HEK293 (cell line): Measurements from ENCODE around the gene GPR39.

ENCODE experiments used
- CTCF ChIA-PET: fragments of 350-600 bp; formaldehyde crosslinking; extraction: SDS; loops from one replicate; lab custom pipeline; 2021; ENCODE audit warnings: antibody characterized with exemption; lab: Yijun Ruan, JAX
- POLR2A ChIA-PET: fragments of 300-600 bp; formaldehyde crosslinking; extraction: SDS; loops from one replicate; lab custom pipeline; 2020; ENCODE audit warnings: antibody characterized with exemption, inconsistent platforms; lab: Yijun Ruan, JAX
- H3K27ac ChIP-seq: fragments of 200-500 bp; sonication (Bioruptor generic); 2 replicates; pipeline ENCODE4 v1.5.1; 2014; ENCODE audit warnings: low read depth, low read length, control low read depth, inconsistent platforms; ENCODE audit errors: extremely low read depth
- H3K36me3 ChIP-seq, 2 experiments: fragments of 200-500 bp in 1 of 2; sonication (Bioruptor generic) in 1 of 2; 1 replicate in 1 of 2; 2 replicates in 1 of 2; pipeline ENCODE4 v1.5.1; 2014 to 2017; ENCODE audit warnings: inconsistent platforms in 2 of 2, low read length in 2 of 2; ENCODE audit not compliant: control insufficient read depth in 2 of 2, insufficient read depth in 1 of 2
- H3K4me1 ChIP-seq: fragments of 200-500 bp; sonication (Bioruptor generic); 2 replicates; pipeline ENCODE4 v1.5.1; 2014; ENCODE audit warnings: mild to moderate bottlenecking, low read length, inconsistent platforms; ENCODE audit not compliant: control insufficient read depth, insufficient read depth
- H3K4me3 ChIP-seq: 2 replicates; pipeline ENCODE4 v1.5.1; 2011; ENCODE audit warnings: low read depth, mild to moderate bottlenecking, control low read depth, low read length, moderate library complexity
- H3K9me3 ChIP-seq: fragments of 200-500 bp; sonication (Bioruptor generic); 2 replicates; pipeline ENCODE4 v1.5.1; 2014; ENCODE audit warnings: low read depth, low read length, inconsistent platforms; ENCODE audit not compliant: control insufficient read depth, insufficient read depth
- GFI1B ChIP-seq: fragments of 450-650 bp; formaldehyde crosslinking; IDR thresholded peaks from 2 replicates; pipeline ENCODE4 v1.5.1; 2016; ENCODE audit warnings: missing biosample characterization, missing genetic modification characterization
- HIC1 ChIP-seq: fragments of 450-650 bp; formaldehyde crosslinking; IDR thresholded peaks from 2 replicates; pipeline ENCODE4 v1.5.1; 2016; ENCODE audit warnings: missing biosample characterization, missing genetic modification characterization
- PRDM2 ChIP-seq: fragments of 450-650 bp; formaldehyde crosslinking; IDR thresholded peaks from 2 replicates; pipeline ENCODE4 v1.5.1; 2016; ENCODE audit warnings: missing biosample characterization, missing genetic modification characterization, borderline replicate concordance
- SP3 ChIP-seq: fragments of 450-650 bp; formaldehyde crosslinking; IDR thresholded peaks from 2 replicates; pipeline ENCODE4 v1.5.1; 2016; ENCODE audit warnings: missing biosample characterization, missing genetic modification characterization
- ZBTB21 ChIP-seq: fragments of 450-650 bp; formaldehyde crosslinking; IDR thresholded peaks from 2 replicates; pipeline ENCODE4 v1.5.1; 2017; ENCODE audit warnings: missing biosample characterization, missing genetic modification characterization
- ZBTB26 ChIP-seq: fragments of 450-650 bp; formaldehyde crosslinking; optimal IDR thresholded peaks from 2 replicates; pipeline ENCODE3; 2016; ENCODE audit warnings: missing biosample characterization, mild to moderate bottlenecking, missing genetic modification characterization
- ZNF2 ChIP-seq: fragments of 450-650 bp; formaldehyde crosslinking; IDR thresholded peaks from 2 replicates; pipeline ENCODE4 v1.5.1; 2016; ENCODE audit warnings: missing biosample characterization, missing genetic modification characterization
- ZNF248 ChIP-seq: fragments of 450-650 bp; formaldehyde crosslinking; IDR thresholded peaks from 2 replicates; pipeline ENCODE4 v1.5.1; 2017; ENCODE audit warnings: missing biosample characterization, missing genetic modification characterization
- ZNF610 ChIP-seq: fragments of 450-650 bp; formaldehyde crosslinking; IDR thresholded peaks from 2 replicates; pipeline ENCODE4 v1.5.1; 2016; ENCODE audit warnings: missing biosample characterization, missing genetic modification characterization, borderline replicate concordance
- ZNF629 ChIP-seq: fragments of 450-650 bp; formaldehyde crosslinking; IDR thresholded peaks from 2 replicates; pipeline ENCODE4 v1.5.1; 2017; ENCODE audit warnings: missing biosample characterization, missing genetic modification characterization
- ZNF645 ChIP-seq: fragments of 450-650 bp; formaldehyde crosslinking; IDR thresholded peaks from 2 replicates; pipeline ENCODE4; 2016; ENCODE audit warnings: missing biosample characterization, missing genetic modification characterization
- ZNF704 ChIP-seq: fragments of 450-650 bp; formaldehyde crosslinking; IDR thresholded peaks from 2 replicates; pipeline ENCODE4 v1.5.1; 2016; ENCODE audit warnings: missing biosample characterization, missing genetic modification characterization
- ZNF837 ChIP-seq: fragments of 450-650 bp; formaldehyde crosslinking; IDR thresholded peaks from 2 replicates; pipeline ENCODE4 v1.5.1; 2016; ENCODE audit warnings: missing biosample characterization, missing genetic modification characterization
- ZSCAN18 ChIP-seq: fragments of 450-650 bp; formaldehyde crosslinking; IDR thresholded peaks from 2 replicates; pipeline ENCODE4 v1.5.1; 2016; ENCODE audit warnings: missing biosample characterization, missing genetic modification characterization
- ZSCAN4 ChIP-seq: fragments of 450-650 bp; formaldehyde crosslinking; IDR thresholded peaks from 2 replicates; pipeline ENCODE4 v1.5.1; 2017; ENCODE audit warnings: missing biosample characterization, missing genetic modification characterization
- ZXDB ChIP-seq: fragments of 450-650 bp; formaldehyde crosslinking; IDR thresholded peaks from 2 replicates; pipeline ENCODE4 v1.5.1; 2016; ENCODE audit warnings: missing biosample characterization, missing genetic modification characterization

GPR39 gene

GRCh38 chr2:132586835-132587234 lies 170.2 kb downstream of the GPR39 start:
- ChIA-PET CTCF (interaction anchor here (0.8 kb wide), 1 partner anchor 16 kb away, joined by 3 read pairs; no protein-coding TSS in a partner anchor), POLR2A (no interaction called here)

GRCh38 chr2:132588576-132588975 lies 172.0 kb downstream of the GPR39 start:
- POLR2A ChIA-PET, result no interaction called here
- TF ChIP-seq ZNF704 (tag by site-specific recombination) (no peak), PRDM2 (tag by site-specific recombination) (no peak), ZNF248 (tag by site-specific recombination) (no peak), ZSCAN18 (tag by site-specific recombination) (no peak), ZXDB (no peak), SP3 (tag by site-specific recombination) (no peak)

More at GRCh38 chr2:132586835-132587234, 170.2 kb downstream of the GPR39 start:
- H3K36me3 ChIP-seq, result no peaks in the 10 kb centered on the region
- no peak overlapping the region for H3K4me3 ChIP-seq
- 0 out of 2 replicates have a peak, but pooled peaks cover 3% of the 10 kb centered on the region for H3K4me1 ChIP-seq
- TF ChIP-seq ZBTB21 (tag by site-specific recombination), result no peak
- TF ChIP-seq ZNF837 (tag by site-specific recombination), result no peak
- no peak for TF ChIP-seq ZNF610 (tag by site-specific recombination)
- no peak for TF ChIP-seq ZNF629 (tag by site-specific recombination)
- no peak for TF ChIP-seq ZBTB26 (tag by site-specific recombination)
- TF ChIP-seq ZNF645 (tag by site-specific recombination), result no peak
- TF ChIP-seq ZSCAN4 (tag by site-specific recombination), result no peak
- no peak for TF ChIP-seq HIC1
- TF ChIP-seq GFI1B (tag by site-specific recombination), result no peak
- no peak for TF ChIP-seq ZNF2
- no peaks in the 10 kb centered on the region for H3K9me3 ChIP-seq
- H3K27ac ChIP-seq, result no peak overlapping the region

More at GRCh38 chr2:132588576-132588975, 172.0 kb downstream of the GPR39 start:
- no peaks in the 10 kb centered on the region for H3K9me3 ChIP-seq
- no peak overlapping the region for H3K27ac ChIP-seq
- 0 out of 2 replicates have a peak, but pooled peaks cover 3% of the 10 kb centered on the region for H3K4me1 ChIP-seq
- CTCF ChIA-PET, result no interaction called here
- H3K36me3 ChIP-seq, result no peaks in the 10 kb centered on the region
- no peak overlapping the region for H3K4me3 ChIP-seq
